Measurements from ENCODE around the gene CLASP2.
"Not testable (repeated sequence)": the region's sequence is repeated elsewhere in the genome, so short reads cannot be mapped to it uniquely, and the experiment has no call there.

Gene CLASP2

DNA sequence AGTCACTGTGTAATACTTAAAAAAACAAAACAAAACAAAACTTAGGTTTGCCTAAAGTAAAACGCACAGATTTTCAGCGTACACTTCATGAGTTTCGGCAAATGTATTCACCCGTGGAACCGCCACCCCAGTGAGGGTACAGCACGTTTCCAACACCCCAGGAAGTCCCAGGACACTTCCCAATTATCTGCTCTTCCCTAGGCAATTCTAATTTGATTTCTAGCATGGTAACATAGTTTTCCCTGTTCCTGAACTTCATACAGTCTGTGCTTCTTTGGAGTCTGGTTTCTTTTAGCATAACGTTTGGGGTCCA is 497 bp upstream of the CLASP2 start:
- H3K27ac Mint-ChIP-seq = peak overlapping the region; percentile 89
- H3K4me1 Mint-ChIP-seq = peaks cover 13% of the 10 kb centered on the region
- no peaks in the 10 kb centered on the region for H3K9me3 Mint-ChIP-seq
- H3K27me3 Mint-ChIP-seq = peaks cover 4% of the 10 kb centered on the region
- no peaks in the 10 kb centered on the region for H3K36me3 Mint-ChIP-seq
- DNase-seq = no peak
- H3K4me3 Mint-ChIP-seq = peak overlapping the region; percentile 88
- CTCF ChIA-PET = no interaction called here

DNA sequence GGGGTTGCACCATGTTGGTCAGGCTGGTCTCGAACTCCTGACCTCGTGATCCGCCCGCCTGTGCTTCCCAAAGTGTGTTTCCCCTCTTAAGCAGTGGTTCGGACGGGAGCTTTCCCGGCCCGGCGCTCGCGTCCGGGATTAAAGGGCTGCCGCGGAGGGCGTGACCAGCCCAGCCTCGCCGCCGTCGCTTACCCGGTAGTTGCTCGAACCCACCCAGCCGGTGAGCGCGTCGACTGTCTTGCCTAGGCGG is 513 bp downstream of the CLASP2 start:
- peak overlapping the region; percentile 84 for H3K27ac Mint-ChIP-seq
- peaks cover 4% of the 10 kb centered on the region for H3K27me3 Mint-ChIP-seq
- CTCF ChIA-PET = no interaction called here
- H3K36me3 Mint-ChIP-seq = no peaks in the 10 kb centered on the region
- peaks cover 13% of the 10 kb centered on the region for H3K4me1 Mint-ChIP-seq
- no peaks in the 10 kb centered on the region for H3K9me3 Mint-ChIP-seq
- peak overlapping the region; percentile 88 for H3K4me3 Mint-ChIP-seq
- peak; percentile 77 for DNase-seq

DNA sequence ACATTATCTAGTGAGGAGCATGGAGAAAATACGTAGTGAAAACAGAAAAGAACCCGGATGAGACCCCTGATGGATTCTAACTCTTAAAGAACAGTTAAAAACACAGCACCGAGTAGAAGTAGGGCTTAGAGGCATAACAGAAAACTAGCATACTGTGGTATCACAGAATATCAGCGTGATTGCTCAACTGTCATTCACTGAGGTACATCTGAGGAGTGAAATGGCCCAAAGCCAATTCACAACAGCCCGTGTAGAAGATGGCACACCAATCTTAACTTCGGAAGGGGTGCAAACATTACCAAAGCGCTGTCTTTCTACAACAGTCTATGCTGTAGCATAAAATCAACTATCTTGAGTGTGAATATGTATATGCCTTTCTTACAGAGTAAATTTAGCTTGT is 1.8 kb downstream of the CLASP2 start:
- CTCF ChIA-PET = interaction anchor here (1.0 to 2.4 kb wide), 3 partner anchors 60 to 79 kb away, joined by 3 to 6 read pairs (median 5); no protein-coding TSS in a partner anchor
- Mint-ChIP-seq H3K27ac (no peak overlapping the region), H3K9me3 (peaks cover 2% of the 10 kb centered on the region), H3K4me3 (no peak overlapping the region), H3K4me1 (peaks cover 13% of the 10 kb centered on the region), H3K27me3 (no peaks in the 10 kb centered on the region), H3K36me3 (peaks cover 8% of the 10 kb centered on the region)
- DNase-seq = no peak

DNA sequence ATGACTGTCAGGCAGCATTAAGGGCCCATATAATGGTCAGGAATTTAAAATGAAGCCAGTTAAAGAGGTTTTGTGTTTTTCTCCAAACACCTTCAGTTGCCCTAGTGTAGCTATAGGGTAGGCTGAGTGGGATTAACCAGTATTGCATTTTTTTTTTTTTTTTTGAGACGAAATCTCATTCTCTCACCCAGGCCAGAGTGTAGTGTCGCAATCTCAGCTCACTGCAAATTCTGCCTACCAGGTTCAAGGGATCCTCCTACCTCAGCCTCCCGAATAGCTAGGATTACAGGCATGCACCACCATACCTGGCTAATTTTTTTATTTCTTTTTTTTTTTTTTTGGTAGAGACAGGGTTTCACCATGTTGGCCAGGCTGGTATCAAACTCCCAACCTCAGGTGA is 7.0 kb downstream of the CLASP2 start:
- H3K9me3 Mint-ChIP-seq = peaks cover 4% of the 10 kb centered on the region
- H3K27me3 Mint-ChIP-seq = no peaks in the 10 kb centered on the region
- no peaks in the 10 kb centered on the region for H3K4me1 Mint-ChIP-seq
- CTCF ChIA-PET = interaction anchor here (0.6 kb wide), 1 partner anchor 150 kb away, joined by 4 read pairs; no protein-coding TSS in a partner anchor
- H3K36me3 Mint-ChIP-seq = peaks cover 16% of the 10 kb centered on the region
- no peak for DNase-seq
- H3K27ac Mint-ChIP-seq = no peak overlapping the region
- no peak overlapping the region for H3K4me3 Mint-ChIP-seq

DNA sequence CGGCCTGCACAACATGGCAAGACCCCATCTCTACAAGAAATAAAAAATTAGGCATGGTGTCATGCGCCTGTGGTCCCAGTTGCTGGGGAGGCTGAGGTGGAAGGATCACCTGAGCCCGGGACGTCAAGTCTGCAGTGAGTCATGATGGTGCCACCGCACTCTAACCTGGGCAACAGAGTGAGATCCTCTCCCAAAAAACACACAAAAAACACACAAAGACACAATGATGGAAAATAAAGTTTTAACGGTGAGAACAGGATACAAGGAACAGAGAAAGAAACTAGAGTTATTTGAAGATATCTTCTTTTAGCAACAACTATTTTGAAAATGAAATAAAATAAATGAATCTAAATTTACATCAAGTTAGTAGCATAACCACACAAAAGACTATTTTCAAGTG is 12.0 kb downstream of the CLASP2 start:
- Mint-ChIP-seq H3K27ac (no peak overlapping the region), H3K27me3 (no peaks in the 10 kb centered on the region), H3K4me3 (no peak overlapping the region), H3K4me1 (no peaks in the 10 kb centered on the region), H3K9me3 (peaks cover 33% of the 10 kb centered on the region), H3K36me3 (peaks cover 35% of the 10 kb centered on the region)
- no peak for DNase-seq
- CTCF ChIA-PET = no interaction called here

DNA sequence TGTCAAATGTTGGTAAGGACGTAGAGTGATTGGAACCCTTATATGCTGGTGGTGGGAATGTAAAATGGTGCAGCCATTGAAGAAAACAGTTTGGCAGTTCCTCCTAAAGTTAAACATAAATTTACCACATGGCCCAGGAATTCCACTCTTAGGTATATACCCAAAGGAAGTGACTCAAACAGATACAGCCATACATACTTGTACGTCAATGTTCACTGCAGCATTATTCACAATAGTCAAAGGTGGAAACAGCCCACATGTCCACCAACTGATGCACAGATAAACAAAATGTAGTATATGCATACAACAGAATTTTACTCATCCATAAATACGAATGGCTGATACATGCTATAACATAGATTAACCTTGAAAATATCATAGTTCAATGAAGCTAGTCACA is 13.2 kb downstream of the CLASP2 start:
- CTCF ChIA-PET = no interaction called here
- H3K4me3 Mint-ChIP-seq = no peak overlapping the region
- H3K27me3 Mint-ChIP-seq = no peaks in the 10 kb centered on the region
- H3K9me3 Mint-ChIP-seq = peaks cover 33% of the 10 kb centered on the region
- H3K36me3 Mint-ChIP-seq = peaks cover 36% of the 10 kb centered on the region
- no peak overlapping the region for H3K27ac Mint-ChIP-seq
- no peak for DNase-seq
- H3K4me1 Mint-ChIP-seq = no peaks in the 10 kb centered on the region

DNA sequence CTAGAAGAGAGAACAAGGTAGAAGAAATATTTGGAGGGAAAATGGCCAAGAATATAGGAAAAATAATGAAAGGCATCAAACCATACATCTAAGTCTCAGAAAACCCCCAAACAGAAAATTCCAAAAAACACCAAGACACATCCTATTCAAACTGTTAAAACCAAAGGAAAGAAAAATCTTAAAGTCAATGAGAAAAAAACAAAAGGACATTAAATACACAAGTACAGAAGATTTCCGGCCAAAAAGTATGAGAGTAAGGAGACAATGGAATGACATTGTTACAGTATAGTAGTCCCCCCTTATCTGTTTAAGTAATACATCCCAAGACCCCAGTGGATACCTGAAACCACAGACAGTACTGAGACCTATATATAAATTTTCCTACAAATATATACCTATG is 18.8 kb downstream of the CLASP2 start:
- CTCF ChIA-PET = no interaction called here
- no peak for DNase-seq
- no peaks in the 10 kb centered on the region for H3K27me3 Mint-ChIP-seq
- H3K4me3 Mint-ChIP-seq = no peak overlapping the region
- peaks cover 29% of the 10 kb centered on the region for H3K9me3 Mint-ChIP-seq
- peaks cover 38% of the 10 kb centered on the region for H3K36me3 Mint-ChIP-seq
- H3K27ac Mint-ChIP-seq = no peak overlapping the region
- H3K4me1 Mint-ChIP-seq = no peaks in the 10 kb centered on the region

DNA sequence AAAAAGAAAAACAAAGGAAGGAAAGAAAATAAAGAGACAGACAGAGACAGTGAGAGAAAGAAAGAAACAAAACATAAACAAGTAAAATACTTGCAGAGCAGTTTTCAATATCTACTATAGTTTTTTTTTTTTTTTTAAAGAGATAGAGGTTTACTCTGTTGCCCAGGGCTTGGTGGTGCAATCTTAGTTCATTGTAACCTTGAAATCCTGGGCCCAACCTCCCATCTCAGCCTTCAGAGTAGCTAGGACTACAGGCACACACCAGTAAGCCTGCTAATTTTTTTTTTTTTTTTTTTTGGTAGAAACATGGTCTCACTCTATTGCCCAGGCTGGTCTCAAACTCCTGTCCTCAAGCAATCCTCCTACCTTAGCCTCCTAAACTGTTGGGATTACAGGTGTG is 23.1 kb downstream of the CLASP2 start:
- Mint-ChIP-seq H3K36me3 (peaks cover 22% of the 10 kb centered on the region), H3K4me3 (no peak overlapping the region), H3K9me3 (peaks cover 8% of the 10 kb centered on the region), H3K27me3 (no peaks in the 10 kb centered on the region), H3K27ac (no peak overlapping the region), H3K4me1 (no peaks in the 10 kb centered on the region)
- CTCF ChIA-PET = no interaction called here
- DNase-seq = no peak

DNA sequence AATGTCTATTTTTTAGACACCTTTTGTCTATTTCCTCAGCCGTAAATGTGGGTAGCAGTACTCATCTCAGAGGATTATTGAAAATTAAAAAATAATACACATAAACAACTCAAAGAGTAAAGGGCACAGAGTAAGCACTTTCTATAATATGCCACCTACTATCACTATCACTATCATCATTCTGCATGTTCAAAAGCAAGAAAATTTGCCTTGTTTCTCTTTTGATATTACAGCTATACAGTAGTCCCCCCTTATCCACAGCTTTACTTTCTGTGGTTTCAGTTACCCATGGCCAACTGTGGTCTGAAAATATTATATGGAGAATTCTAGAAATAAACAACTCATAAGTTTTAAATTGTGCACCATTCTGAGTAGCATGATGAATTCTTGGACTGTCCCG is 27.7 kb downstream of the CLASP2 start:
- Mint-ChIP-seq H3K27me3 (no peaks in the 10 kb centered on the region), H3K36me3 (peaks cover 14% of the 10 kb centered on the region), H3K4me1 (no peaks in the 10 kb centered on the region), H3K4me3 (no peak overlapping the region), H3K9me3 (no peaks in the 10 kb centered on the region), H3K27ac (no peak overlapping the region)
- CTCF ChIA-PET = interaction anchor here (1.4 kb wide), 1 partner anchor 53 kb away, joined by 4 read pairs; no protein-coding TSS in a partner anchor
- DNase-seq = no peak

DNA sequence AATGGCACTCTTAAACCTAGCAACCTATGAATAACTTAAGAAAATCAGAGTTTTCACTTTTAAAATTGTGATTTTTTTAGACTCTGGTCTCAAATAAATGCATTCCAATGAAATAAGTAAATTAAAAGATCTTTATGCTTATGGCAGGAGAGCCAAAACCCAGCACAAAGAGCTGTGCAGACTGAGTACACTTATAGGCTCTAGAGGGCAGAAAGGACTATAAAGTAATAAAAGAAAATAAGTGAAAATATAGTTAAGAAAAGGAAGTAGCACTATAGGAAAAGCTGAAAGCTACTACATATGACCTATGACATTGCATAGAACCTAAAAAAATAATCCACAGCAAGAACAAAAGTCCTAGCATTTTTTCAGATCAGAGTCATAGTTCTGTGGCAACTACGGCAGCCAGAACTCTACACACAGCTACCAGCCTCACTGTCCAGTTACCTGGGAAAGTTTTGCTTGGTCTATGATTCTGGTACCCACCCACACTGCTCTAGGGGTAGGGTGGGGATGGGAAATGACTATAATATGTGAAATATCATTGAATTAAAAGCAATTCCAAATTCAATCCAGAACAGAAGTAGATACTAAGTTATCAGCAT is 30.5 kb downstream of the CLASP2 start:
- CTCF ChIA-PET = no interaction called here
- DNase-seq = no peak
- Mint-ChIP-seq H3K4me1 (no peaks in the 10 kb centered on the region), H3K4me3 (no peak overlapping the region), H3K9me3 (no peaks in the 10 kb centered on the region), H3K27ac (no peak overlapping the region), H3K27me3 (no peaks in the 10 kb centered on the region), H3K36me3 (peaks cover 13% of the 10 kb centered on the region)

DNA sequence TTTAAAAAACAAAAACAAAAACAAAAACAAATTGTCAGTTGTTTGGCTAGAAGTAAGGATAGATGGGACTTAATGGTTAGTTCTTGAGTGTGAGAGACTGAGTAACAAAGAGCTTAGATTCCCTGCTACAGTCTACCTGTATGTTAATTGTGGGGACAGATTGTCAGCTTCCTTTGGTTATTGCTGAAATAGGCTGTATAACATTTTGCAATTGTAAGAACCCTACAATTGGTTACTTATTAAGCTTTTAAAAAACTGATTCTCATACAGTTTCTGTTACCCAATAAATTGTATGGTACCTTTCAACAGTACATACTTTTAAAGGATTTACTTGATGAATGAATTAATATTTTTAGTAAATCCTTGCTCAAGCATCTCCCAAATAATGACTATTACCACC is 35.3 kb downstream of the CLASP2 start:
- H3K9me3 Mint-ChIP-seq = peaks cover 11% of the 10 kb centered on the region
- H3K4me3 Mint-ChIP-seq = no peak overlapping the region
- CTCF ChIA-PET = no interaction called here
- H3K27ac Mint-ChIP-seq = no peak overlapping the region
- no peaks in the 10 kb centered on the region for H3K27me3 Mint-ChIP-seq
- H3K4me1 Mint-ChIP-seq = no peaks in the 10 kb centered on the region
- H3K36me3 Mint-ChIP-seq = peaks cover 41% of the 10 kb centered on the region
- DNase-seq = no peak

DNA sequence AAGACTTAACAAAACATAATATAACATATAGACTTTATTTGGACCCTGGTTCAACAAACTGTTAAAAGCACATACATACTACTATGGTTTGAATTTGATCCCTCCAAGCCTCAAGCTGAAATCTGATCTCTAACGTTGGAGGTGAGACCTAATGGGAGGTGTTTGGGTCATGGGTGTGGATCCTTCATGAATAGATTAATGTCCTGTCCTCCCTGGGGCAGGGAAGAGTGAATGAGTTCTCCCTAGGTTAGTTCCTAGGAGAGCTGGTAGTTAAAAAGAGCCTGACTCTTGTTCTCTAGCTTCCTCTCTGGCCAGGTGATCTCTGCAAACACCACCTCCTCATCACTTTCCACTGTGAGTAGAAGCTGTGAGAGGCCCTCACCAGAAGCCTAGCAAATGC is 36.4 kb downstream of the CLASP2 start:
- H3K27me3 Mint-ChIP-seq = no peaks in the 10 kb centered on the region
- no peak overlapping the region for H3K27ac Mint-ChIP-seq
- H3K4me1 Mint-ChIP-seq = no peaks in the 10 kb centered on the region
- H3K9me3 Mint-ChIP-seq = peaks cover 11% of the 10 kb centered on the region
- no peak for DNase-seq
- CTCF ChIA-PET = no interaction called here
- H3K4me3 Mint-ChIP-seq = no peak overlapping the region
- H3K36me3 Mint-ChIP-seq = peaks cover 44% of the 10 kb centered on the region

DNA sequence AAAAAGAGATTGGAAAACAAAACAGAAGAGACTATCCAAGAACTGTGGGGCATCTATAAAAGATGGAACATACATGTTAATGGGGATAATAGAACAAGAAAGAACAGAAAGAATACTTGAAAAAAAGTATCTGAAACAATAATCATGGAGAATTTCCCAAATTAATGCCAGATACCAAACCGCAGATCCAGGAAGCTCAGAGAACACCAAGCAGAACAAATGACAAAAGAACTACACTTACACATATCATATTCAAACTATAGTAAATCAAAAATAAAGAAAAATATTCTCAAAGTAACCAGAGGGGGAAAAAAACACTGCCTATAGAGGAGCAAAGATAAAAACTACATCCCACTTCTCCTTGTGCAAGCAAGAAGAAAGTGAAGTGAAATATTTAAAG is 40.0 kb downstream of the CLASP2 start:
- CTCF ChIA-PET = no interaction called here
- Mint-ChIP-seq H3K36me3 (peaks cover 42% of the 10 kb centered on the region), H3K9me3 (peaks cover 13% of the 10 kb centered on the region), H3K4me3 (no peak overlapping the region), H3K27ac (no peak overlapping the region), H3K4me1 (no peaks in the 10 kb centered on the region), H3K27me3 (no peaks in the 10 kb centered on the region)
- DNase-seq = no peak

DNA sequence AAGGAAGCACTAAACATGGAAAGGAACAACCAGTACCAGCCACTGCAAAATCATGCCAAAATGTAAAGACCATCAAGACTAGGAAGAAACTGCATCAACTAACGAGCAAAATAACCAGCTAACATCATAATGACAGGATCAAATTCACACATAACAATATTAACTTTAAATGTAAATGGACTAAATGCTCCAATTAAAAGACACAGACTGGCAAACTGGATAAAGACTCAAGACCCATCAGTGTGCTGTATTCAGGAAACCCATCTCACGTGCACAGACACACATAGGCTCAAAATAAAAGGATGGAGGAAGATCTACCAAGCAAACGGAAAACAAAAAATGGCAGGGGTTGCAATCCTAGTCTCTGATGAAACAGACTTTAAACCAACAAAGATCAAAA is 44.6 kb downstream of the CLASP2 start:
- H3K27me3 Mint-ChIP-seq, H3K9me3 Mint-ChIP-seq, CTCF ChIA-PET, H3K4me1 Mint-ChIP-seq, DNase-seq, H3K27ac Mint-ChIP-seq, H3K4me3 Mint-ChIP-seq: not testable (repeated sequence)
- peaks cover 39% of the 10 kb centered on the region for H3K36me3 Mint-ChIP-seq

DNA sequence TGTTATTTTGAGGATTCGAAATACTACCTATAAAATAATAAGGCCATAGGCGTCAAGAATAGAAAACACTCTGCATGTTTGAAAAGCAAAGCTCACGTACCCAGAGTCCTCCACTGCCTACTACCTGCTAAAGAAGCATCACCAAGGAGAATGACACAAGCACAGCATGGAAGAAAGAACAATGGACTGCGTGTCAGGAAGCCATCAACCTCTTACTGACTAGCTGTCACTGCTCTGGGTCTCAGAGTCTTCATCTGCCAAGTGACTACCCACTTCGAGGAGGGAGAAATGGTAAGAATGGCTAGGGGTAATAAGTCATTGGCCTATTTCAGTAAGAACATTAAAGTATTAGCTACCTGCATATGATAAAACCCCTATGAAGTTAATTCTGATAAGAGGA is 49.4 kb downstream of the CLASP2 start:
- Mint-ChIP-seq H3K27me3 (no peaks in the 10 kb centered on the region), H3K27ac (no peak overlapping the region), H3K9me3 (peaks cover 2% of the 10 kb centered on the region), H3K36me3 (peaks cover 27% of the 10 kb centered on the region), H3K4me3 (no peak overlapping the region), H3K4me1 (no peaks in the 10 kb centered on the region)
- DNase-seq = no peak
- CTCF ChIA-PET = no interaction called here

DNA sequence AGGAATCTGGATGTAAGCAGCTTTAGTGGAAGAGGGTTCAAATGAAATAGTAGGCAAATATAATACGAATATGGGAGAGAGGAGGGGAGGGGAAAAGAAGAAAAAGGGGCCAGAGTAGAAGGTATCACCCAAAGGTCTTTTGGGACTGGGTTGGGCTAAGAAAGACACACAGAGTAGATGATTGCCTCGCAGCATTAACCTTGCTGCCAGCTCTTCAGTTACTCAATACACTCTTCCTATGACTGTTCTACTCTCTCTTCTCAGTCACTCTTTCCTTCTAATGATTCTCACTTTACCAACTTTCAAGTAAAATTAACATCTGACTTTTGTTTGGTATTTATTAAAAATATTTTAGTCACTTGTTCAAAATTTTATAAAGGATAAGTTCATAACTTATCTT is 52.8 kb downstream of the CLASP2 start:
- no peak for DNase-seq
- H3K4me1 Mint-ChIP-seq = peaks cover 2% of the 10 kb centered on the region
- no peaks in the 10 kb centered on the region for H3K9me3 Mint-ChIP-seq
- H3K27ac Mint-ChIP-seq = no peak overlapping the region
- CTCF ChIA-PET = no interaction called here
- no peaks in the 10 kb centered on the region for H3K27me3 Mint-ChIP-seq
- H3K36me3 Mint-ChIP-seq = peaks cover 13% of the 10 kb centered on the region
- no peak overlapping the region for H3K4me3 Mint-ChIP-seq

Data from activated naive CD4-positive, alpha-beta T cell treated with anti-CD3 and anti-CD28 coated beads, Interleukin-2, amount 10 ng/mL, durations not matched to agents 7 days and 5 days (primary cell).